NCI-H1417 treated with DMSO at 0.1 percent for 48 hours (cell line): Measurements from ENCODE around the gene ICAM5.

Source experiments
- DNase-seq: peaks from one replicate; lab custom pipeline; 2025; lab: John Stamatoyannopoulos, UW

The ICAM5 gene

DNA sequence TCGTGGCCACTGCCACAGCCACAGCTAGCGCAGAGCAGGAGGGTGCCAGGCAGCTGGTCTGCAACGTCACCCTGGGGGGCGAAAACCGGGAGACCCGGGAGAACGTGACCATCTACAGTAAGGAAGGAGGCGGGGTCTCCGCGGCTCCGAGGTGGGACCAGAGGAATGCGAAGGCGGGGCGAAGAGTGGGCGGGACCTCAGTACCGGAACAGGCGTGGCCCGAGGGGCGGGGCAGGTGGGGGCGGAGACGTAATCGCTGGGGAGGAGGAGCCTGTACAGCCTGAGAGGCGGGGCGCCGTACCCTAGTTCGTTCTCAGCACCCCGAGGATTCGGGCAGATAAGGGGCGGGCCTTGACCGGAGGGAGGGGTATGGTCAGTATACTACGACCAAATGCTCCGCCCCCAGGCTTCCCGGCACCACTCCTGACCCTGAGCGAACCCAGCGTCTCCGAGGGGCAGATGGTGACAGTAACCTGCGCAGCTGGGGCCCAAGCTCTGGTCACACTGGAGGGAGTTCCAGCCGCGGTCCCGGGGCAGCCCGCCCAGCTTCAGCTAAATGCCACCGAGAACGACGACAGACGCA, 2.5 kb downstream of the ICAM5 start:
- no peak for DNase-seq

DNA sequence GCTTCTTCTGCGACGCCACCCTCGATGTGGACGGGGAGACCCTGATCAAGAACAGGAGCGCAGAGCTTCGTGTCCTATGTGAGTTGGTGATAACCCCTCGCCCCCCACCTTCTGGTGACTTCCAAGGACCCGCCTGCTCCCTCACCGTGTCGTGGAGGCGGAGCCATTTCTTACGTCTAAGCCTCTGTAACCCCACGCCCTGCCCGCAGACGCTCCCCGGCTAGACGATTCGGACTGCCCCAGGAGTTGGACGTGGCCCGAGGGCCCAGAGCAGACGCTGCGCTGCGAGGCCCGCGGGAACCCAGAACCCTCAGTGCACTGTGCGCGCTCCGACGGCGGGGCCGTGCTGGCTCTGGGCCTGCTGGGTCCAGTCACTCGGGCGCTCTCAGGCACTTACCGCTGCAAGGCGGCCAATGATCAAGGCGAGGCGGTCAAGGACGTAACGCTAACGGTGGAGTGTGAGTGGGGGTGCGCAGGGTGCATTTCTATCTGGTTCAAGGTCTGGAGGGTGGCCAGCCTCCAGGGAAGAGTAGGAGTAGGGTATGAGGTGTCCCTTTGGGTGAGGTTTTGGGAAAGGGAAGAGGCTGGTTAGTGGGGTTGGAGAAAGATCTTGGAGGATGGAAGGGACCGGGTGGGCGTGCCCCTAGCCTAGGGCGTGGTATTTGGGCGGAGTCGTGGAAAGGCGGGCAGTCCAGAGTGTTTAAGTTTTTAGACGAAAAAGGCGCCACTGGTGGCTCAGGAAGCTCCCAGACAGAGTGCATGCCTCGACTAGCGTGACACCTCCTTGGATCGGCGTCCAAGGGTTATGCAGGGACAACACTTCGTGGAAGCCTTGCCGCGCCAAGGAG, 3.3 kb downstream of the ICAM5 start:
- no peak for DNase-seq

DNA sequence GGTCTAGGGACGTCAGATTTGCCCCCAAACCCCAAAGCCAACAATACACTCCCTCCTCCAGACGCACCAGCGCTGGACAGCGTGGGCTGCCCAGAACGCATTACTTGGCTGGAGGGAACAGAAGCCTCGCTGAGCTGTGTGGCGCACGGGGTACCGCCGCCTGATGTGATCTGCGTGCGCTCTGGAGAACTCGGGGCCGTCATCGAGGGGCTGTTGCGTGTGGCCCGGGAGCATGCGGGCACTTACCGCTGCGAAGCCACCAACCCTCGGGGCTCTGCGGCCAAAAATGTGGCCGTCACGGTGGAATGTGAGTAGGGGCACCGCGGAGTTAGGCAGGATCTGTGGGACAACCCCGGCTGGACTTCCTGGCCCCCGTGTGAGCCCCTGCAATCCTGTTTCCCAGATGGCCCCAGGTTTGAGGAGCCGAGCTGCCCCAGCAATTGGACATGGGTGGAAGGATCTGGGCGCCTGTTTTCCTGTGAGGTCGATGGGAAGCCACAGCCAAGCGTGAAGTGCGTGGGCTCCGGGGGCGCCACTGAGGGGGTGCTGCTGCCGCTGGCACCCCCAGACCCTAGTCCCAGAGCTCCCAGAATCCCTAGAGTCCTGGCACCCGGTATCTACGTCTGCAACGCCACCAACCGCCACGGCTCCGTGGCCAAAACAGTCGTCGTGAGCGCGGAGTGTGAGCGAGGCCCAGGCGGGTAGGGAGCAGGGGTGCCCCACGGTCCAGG, 4.0 kb downstream of the ICAM5 start:
- no peak for DNase-seq

DNA sequence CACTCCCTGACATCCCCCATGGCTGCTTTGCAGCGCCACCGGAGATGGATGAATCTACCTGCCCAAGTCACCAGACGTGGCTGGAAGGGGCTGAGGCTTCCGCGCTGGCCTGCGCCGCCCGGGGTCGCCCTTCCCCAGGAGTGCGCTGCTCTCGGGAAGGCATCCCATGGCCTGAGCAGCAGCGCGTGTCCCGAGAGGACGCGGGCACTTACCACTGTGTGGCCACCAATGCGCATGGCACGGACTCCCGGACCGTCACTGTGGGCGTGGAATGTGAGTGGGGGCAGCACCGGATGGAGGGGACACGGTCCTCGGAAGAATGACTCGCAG, 4.6 kb downstream of the ICAM5 start:
- DNase-seq: no peak

DNA sequence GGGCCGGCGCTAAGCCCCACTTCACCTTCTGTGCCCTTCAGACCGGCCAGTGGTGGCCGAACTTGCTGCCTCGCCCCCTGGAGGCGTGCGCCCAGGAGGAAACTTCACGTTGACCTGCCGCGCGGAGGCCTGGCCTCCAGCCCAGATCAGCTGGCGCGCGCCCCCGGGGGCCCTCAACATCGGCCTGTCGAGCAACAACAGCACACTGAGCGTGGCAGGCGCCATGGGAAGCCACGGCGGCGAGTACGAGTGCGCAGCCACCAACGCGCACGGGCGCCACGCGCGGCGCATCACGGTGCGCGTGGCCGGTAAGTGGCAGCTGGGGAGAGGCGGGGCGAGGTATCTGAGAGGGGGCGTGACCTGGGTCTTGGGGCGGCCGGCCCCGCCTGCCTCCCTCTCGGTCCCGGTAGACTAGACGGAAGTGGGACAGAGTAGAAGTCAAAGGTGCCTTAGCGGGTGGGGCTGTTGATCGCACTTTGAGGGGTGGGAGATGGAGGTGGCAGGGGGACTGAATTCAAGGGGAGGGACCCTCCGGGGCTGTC, 5.6 kb downstream of the ICAM5 start:
- DNase-seq: no peak

DNA sequence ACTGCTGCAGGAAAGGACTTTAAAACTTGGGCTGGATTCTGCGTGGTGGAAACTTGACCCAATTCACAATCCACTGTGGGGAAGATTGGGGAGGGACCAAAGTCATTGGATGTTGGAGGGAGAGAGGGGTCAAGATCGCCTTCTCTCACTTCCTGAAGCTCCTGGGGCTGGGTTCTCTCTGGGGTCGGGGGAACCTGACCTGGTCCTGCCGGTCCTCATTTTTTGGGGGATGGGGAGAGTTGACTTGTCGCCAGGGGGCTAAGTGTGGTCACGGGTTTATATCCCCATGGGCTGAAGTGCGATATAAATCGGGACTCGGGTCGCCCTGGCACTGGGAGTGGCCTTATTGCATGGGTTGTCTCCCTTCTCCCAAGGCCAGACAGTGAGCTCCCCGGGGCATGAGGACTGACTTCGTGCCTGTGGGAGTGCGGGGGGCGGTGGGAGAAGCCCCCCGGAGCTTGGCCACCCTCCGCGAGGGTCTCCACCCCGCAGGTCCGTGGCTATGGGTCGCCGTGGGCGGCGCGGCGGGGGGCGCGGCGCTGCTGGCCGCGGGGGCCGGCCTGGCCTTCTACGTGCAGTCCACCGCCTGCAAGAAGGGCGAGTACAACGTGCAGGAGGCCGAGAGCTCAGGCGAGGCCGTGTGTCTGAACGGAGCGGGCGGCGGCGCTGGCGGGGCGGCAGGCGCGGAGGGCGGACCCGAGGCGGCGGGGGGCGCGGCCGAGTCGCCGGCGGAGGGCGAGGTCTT, 6.3 kb downstream of the ICAM5 start:
- DNase-seq: no peak

DNA sequence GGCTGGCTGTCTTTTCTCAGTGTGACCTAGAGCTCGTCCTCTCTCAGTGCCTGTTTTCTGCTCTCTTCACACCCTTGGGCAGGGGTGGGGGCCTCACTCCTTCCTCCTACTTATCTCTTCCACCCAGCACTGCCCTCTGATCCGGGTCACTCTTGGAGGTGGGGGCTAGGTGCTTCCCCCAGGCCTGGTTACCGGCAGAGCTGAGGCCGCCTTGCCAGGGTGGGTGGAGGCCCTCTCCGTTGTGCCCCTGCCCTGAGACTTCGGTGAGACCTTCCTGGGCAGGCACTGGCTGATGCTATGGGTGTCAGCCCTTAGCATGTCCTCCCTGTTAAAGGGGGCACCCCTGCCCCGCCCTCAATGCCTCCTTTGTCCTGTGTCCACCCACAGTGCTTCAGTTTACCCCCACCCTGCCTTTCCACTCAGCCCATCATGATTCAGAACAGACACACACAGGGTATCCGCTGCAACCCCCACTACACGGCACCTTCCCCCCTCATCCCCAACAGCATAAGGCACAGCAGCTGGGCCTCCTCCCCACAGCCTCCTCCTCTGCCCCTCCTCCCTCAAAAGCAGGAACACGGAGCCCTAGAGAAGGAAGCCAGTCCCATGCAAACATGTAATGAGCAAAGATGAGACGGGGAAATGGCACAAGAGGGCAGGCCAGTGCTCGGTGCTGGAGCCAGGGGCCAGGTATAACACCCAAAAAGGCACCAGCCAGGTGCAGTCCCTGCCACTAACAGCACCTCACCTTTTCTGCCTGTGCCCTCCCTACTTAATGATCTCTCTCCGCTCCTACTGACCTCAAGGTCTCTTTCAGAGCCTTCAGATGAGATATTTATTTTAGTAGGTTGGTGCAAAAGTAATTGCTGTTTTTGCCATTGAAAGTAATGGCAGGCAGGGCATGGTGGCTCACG, 10.1 kb downstream of the ICAM5 start:
- DNase-seq: no peak

DNA sequence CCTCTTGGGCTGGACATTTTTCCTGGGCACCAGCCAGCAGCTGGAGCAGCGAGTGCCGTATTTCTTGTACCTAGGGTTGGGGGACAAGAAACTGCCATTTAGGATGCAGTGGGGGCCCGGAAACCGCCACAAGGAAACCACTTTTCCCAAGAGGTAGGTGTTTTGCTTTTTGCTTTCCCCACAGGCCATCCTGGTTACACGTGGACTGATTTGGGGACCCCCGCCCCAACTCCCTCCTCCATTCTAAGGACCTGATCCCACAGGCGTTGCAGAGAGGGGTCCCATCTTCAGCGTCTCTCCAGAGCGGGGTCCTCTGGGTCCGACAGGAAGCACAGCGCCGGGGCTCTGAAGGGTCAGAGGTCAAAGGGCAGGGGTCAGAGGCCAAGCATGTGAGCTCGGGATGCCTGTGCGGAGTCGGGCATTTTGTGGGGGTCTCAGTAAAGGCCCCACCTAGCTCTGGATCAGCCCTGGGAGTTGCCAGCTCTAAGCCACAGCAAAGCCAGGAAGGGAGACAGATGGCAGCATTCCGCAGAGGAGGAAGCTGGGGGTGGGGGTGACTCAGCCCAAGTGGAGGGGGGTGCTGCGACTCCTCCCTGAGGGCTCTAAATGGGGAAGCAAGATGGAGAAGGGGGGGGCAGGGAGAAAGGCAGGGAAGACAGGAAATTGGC, 15.5 kb downstream of the ICAM5 start:
- no peak for DNase-seq

DNA sequence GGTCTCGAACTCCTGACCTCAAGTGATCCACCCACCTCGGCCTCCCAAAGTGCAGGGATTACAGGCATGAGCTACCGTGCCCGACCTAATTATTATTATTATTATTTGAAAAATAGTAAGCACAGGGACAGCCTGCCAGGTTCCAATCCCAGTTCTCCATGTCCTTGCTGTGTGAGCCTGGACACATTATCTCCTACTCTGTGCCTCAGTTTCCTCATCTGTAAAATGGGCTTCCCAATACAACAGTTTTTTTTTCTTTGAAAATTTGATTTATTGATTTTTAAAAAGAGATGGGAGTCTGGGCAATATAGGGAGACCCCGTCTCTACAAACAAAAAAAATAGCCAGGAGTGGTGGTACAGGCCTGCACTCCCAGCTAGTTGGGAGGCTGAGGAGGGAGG, 16.6 kb downstream of the ICAM5 start:
- DNase-seq: no peak

DNA sequence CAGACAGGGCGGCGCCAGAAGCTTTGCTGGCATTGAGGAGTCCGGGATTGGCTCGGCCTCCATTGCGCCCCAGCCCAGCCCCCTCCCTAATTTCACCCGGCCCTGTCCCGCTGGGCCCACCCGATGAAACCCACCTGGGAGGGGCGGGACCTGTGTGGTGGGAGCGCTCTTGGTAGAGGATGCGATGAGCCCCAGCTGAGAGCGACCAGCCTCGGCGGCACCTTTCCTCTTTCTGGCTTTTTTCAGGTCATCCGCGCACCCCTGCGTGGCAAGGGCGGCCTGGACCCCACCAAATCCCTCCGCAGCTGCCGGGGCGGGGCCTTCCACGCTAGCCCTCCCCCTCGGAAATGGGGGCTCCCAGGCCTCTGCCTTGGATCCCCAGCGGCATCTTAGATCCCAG, 19.7 kb downstream of the ICAM5 start, which contains the start of gene ZGLP1:
Gene ZGLP1 (minus strand): TSS at position 393 of the 400 bp plus-strand sequence.
- DNase-seq: no peak

DNA sequence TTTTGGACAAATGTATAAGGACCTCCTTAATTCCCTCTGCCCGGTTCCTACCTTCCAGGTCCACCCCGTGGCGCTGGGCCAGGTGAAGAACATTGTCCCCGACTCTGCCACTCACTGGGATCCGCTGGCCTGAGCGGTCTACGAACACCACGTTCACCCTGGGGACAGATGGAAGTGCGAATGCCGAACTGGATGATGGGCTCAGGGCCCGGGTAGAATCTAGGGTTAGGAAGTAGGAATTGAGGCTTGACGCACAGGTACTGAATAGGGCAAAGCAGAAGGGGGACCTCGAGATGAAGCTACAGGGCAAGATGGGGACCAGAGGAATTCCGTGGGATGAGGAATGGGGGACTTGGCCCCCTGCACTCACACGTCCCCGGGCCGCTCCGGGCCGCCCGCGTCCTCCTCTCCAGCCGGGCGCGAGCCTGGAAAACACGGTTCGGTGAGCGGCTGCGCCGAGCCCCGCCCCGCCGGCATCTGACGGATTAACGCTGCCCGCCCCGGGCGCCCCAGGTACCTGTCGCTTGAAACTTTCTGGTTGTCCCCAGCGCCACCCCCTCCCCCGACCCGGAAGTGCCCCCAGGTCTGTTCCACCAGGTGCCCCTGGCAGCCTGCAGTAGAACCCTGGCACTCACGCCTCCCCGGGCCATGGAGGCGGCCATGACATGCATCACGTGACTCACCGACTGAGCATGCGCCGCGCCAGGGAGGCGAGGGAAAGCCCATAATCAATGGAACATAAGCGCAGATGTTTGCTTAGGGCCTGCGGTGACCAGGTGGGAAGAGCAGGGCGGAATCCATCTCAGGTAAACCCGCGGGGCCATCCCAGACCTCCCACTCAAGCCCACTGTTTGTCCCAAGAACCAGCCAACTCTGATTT, 25.8 kb downstream of the ICAM5 start, which contains the start of gene FDX2:
Gene FDX2 (minus strand): TSS at position 681 of the 880 bp plus-strand sequence. CDS start 19 bp downstream, at position 662.
- peak; percentile 75 for DNase-seq

DNA sequence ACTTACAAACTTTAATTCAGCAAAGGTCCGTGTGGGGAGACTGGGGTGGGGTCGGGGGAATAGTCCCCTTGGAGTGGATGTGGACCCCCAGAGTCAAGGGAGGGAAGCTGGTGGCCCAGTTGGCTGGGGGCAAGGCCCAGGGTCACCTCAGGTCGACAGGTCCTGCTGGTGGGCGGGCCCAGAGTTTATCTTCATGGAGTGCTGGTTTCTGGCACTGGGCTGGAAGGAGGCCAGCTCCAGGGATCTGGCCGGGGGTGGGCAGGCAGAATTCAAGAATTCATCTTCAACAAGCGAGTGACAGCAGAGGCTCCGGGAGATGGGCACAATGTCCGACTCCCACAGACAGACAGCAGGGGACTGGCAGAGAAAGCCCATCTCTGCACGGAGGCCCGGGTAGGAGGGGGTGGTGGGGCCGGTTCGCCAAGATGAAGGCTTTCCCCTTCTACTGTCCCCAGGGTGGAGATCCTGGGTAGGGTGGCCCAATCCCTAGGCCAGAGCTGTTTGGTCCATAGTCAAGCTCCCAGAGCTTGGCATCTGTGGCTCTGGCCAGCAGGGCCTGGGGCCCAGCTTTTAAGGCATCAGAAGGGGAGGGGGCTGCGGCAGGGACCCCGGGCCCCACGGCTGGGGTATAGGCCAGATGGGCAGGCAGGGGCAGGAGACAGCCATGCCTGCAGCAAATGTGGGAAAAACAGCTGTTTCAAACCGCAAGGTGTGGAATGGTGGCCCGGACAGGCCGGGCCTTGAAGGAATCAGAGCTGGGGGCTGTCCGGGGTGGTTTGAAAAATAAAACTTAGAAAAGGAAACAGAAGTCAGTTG, 26.7 kb downstream of the ICAM5 start:
- no peak for DNase-seq

DNA sequence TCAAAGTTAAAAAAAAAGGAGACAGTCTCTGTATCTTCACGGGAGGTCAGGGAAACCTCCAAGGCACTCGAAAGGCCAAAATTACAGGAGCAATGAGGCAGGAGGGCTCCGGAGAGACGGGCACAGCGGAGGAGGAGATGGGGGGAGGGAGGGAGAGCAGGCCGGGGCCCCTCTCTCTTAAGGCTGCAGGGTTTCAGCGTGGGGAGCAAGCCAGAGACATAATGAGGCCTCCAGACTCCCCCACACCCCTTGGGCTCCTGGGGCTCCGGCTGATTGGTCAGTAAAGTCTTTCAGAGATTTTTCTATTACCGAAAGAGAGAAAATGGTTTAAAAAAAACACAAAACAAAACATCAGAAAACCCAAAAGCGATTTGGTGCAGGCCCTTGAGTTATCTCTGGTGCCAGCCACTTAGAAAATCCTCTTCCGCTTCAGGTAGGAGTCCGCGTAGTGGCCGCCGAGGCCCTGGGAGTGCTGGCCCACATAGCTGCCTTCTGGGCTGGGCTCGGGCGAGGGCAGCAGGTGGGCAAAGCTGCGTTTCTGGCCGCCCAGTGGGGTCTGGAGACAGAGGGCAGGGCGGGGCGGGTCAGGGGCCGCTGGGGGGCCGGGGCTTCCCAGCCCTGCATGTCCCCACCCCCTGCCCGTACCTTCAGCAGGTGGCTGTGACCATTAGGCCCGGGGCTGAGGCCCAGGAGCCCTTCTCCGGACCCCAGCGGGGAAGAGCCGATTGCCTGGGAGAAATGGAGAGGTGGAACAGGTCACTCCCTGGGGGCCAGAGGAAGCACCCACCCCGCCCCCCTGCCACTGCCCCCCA, 27.5 kb downstream of the ICAM5 start:
- no peak for DNase-seq

DNA sequence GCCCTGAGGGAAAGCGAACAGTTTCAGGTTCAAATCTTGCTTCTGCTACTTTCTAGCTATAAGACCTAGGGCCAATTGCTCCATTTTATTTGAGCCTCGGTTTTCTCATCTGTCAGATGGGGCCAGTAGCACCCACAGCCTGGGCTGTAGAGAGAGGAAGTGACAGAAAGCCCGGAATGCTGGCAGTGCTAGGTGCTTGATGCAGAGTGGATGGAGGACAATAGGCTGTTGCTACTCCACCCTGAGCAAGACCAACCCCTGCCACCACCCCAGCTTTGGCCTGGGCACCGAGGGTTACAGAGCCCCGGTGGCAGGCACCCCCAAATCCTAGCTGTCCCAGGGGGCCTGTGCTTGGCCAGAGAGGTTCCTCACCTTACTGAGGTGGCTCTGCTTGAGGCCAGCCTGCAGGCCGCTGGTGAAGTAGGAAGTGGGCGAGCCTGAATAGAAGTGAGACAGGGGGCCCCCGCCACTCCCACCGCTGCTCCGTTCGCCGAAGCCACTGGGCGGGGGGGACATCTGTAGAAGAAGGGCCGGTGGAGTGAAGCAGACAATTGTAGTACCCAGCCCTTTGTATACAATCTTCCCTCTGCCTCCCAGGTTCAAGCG, 28.2 kb downstream of the ICAM5 start:
- no peak for DNase-seq

DNA sequence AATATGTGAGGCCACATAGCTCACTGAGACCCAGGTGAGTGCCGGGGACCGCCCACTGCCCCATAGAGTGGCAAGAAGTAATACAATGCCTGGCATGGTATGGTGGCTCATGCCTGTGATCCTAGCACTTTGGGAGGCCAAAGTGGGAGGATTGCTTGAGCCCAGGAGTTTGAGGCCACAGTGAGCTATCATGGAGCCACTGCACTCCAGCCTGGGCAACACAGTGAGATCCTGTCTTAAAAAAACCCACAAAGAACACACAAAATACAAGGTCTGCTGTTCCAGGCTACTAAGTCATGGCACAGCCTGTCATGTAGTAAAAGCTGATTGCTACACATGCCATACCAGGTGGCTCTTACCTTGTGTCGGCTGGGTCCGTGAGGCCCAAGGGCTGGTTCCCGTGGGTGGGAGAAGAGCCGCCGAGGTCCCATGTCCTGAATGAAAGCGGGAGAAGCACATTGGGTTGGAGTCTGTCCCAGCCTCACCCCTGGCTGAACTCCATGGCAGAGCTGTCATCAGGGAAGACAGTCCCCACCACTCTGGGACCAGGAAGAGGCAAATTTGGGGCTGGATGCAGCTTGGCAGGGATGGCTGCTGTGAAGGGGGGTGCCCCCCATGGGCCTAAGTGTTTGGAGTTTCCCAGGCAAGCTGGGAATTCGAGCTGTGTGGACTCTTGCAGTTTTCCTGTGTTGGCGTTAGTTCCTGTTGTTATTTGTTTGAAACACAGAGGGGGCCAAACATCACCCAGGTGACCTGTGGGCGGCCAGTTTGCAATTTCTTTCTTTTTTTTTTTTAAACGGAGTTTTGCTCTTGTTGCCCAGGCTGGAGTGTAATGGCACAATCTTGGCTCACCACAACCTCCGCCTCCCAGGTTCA, 29.3 kb downstream of the ICAM5 start:
- no peak for DNase-seq
